Activated naive CD4-positive, alpha-beta T cell treated with anti-CD3 and anti-CD28 coated beads, Interleukin-2, amount 10 ng/mL, durations not matched to agents 7 days and 5 days (primary cell): Measurements from ENCODE around the gene PAFAH1B2.
"Not testable (repeated sequence)": the region's sequence is repeated elsewhere in the genome, so short reads cannot be mapped to it uniquely, and the experiment has no call there.

Source experiments
- CTCF ChIA-PET: fragments of 350-600 bp; sonication (Branson Sonifier 250); formaldehyde crosslinking; loops from one replicate; lab custom pipeline; 2021; ENCODE audit warnings: antibody characterized with exemption; lab: Charles Lee
- DNase-seq: peaks from one replicate; pipeline ENCODE4 v3.0.0-alpha.2; 2020
- H3K27ac Mint-ChIP-seq: one replicate; pipeline ENCODE4 v1.8.0; 2021; ENCODE audit warnings: mild to moderate bottlenecking, moderate library complexity, mixed read lengths
- H3K27me3 Mint-ChIP-seq: one replicate; pipeline ENCODE4 v1.8.0; 2021; ENCODE audit warnings: mild to moderate bottlenecking, mixed read lengths
- H3K36me3 Mint-ChIP-seq: one replicate; pipeline ENCODE4 v1.8.0; 2021; ENCODE audit warnings: mixed read lengths
- H3K4me1 Mint-ChIP-seq: one replicate; pipeline ENCODE4 v1.8.0; 2021; ENCODE audit warnings: mixed read lengths
- H3K4me3 Mint-ChIP-seq: one replicate; pipeline ENCODE4 v1.8.0; 2021; ENCODE audit warnings: mild to moderate bottlenecking, moderate library complexity, mixed read lengths
- H3K9me3 Mint-ChIP-seq: one replicate; pipeline ENCODE4 v1.8.0; 2021; ENCODE audit warnings: mixed read lengths

The PAFAH1B2 gene

DNA sequence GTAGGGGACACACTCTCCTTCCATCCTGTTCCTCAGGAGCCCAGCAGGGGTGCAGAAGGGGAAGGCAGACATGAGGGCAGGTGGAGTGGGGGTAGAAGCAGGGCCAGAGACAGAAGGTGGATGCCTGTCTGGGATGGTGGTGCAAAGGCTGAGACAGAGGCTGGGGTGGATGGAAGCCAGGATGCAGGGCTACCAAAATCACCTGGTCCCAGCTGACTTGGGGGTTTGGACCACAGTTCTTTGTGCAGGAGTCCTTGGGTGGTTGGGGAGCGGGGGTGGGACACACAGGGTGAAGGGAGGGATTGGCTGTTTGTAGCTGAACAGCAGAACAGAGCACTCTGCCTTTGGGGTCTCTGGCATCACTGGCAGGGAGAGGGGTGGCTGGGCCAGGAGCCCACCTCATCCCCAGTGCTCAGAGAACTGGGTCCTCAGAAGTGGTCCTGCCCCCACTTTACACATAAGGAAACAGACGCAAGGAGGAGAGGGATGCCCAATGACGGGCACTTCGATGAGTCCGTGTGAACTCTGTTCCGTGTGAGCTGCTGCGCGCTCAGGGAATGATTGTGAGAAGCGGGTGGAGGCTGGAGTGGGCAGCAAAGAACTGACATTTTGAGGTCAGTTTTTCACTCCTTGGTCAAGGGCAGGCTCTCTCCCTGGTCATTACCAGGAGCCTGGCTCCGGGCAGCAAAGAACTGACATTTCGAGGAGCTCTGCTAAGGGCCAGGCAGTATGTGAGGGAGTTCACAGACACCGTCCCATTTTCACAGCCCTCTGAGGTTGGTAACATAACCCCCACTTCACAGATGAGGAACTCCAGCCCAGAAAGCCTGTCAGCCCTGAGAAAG, 56.9 kb downstream of the PAFAH1B2 start:
- no peak for DNase-seq
- Mint-ChIP-seq H3K36me3 (peaks cover 18% of the 10 kb centered on the region), H3K27ac (peak overlapping the region; percentile 15), H3K9me3 (no peaks in the 10 kb centered on the region), H3K27me3 (no peaks in the 10 kb centered on the region), H3K4me3 (no peak overlapping the region), H3K4me1 (no peaks in the 10 kb centered on the region)
- CTCF ChIA-PET: interaction anchor here (1.4 kb wide), 1 partner anchor 22 kb away, joined by 3 read pairs; no protein-coding TSS in a partner anchor

GRCh38 chr11:117201658-117202305, 57.7 kb downstream of the PAFAH1B2 start:
- peaks cover 20% of the 10 kb centered on the region for H3K36me3 Mint-ChIP-seq
- CTCF ChIA-PET: interaction anchor here (1.4 kb wide), 1 partner anchor 22 kb away, joined by 3 read pairs; no protein-coding TSS in a partner anchor

DNA sequence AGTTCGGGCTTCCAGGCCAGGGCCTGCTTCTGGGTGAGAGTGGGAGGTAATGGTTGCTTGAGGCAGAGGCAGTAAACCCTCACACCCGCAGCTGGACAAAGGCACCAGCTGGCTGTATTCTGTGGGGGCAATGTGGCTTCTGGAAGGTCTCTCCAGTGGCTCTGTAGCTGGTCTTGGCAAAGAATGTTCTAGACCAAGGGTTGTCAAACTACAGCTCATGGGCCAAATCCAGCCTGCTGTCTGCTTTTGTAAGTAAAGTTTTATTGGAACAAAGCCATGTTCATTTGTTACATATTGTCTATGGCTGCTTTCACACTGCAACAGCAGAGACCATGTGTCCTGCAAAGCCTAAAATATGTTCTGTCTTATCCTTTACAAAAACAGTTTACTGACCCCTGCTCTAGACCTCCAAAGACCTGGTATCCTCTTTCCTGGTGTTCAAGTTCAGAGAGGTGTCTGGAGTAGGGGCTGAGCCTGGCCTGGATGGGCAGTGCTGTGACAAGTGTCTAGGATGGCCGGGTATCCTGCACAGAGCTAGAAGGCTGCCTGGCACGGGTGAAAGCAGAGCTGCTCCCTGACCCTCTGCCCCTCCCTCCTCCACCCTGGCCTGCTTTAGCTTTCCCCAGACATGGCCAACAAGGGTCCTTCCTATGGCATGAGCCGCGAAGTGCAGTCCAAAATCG, 58.4 kb downstream of the PAFAH1B2 start:
- Mint-ChIP-seq H3K27me3 (no peaks in the 10 kb centered on the region), H3K27ac (peak overlapping the region; percentile 28), H3K36me3 (peaks cover 20% of the 10 kb centered on the region), H3K4me1 (no peaks in the 10 kb centered on the region), H3K9me3 (no peaks in the 10 kb centered on the region), H3K4me3 (no peak overlapping the region)
- no peak for DNase-seq
- CTCF ChIA-PET: no interaction called here

More at GRCh38 chr11:117201658-117202305, 57.7 kb downstream of the PAFAH1B2 start:
- no peak for DNase-seq
- no peaks in the 10 kb centered on the region for H3K9me3 Mint-ChIP-seq
- H3K27ac Mint-ChIP-seq: no peak overlapping the region
- no peaks in the 10 kb centered on the region for H3K4me1 Mint-ChIP-seq
- no peak overlapping the region for H3K4me3 Mint-ChIP-seq
- H3K27me3 Mint-ChIP-seq: no peaks in the 10 kb centered on the region

DNA sequence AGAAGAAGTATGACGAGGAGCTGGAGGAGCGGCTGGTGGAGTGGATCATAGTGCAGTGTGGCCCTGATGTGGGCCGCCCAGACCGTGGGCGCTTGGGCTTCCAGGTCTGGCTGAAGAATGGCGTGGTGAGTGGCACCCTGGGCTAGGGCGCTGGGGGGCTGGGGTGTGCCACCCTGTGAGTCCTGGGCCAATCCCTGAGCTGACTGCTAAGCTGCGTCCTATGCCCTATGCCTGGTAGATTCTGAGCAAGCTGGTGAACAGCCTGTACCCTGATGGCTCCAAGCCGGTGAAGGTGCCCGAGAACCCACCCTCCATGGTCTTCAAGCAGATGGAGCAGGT, 59.0 kb downstream of the PAFAH1B2 start:
- no peak for DNase-seq
- CTCF ChIA-PET: no interaction called here
- no peak overlapping the region for H3K4me3 Mint-ChIP-seq
- peaks cover 20% of the 10 kb centered on the region for H3K36me3 Mint-ChIP-seq
- H3K9me3 Mint-ChIP-seq: no peaks in the 10 kb centered on the region
- H3K27me3 Mint-ChIP-seq: no peaks in the 10 kb centered on the region
- H3K27ac Mint-ChIP-seq: peak overlapping the region; percentile 16
- H3K4me1 Mint-ChIP-seq: no peaks in the 10 kb centered on the region

- peak overlapping the region; percentile 78 for H3K27ac Mint-ChIP-seq
- no peak for DNase-seq
- peaks cover 3% of the 10 kb centered on the region for H3K27me3 Mint-ChIP-seq
- CTCF ChIA-PET: no interaction called here
- no peak overlapping the region for H3K4me3 Mint-ChIP-seq
- no peaks in the 10 kb centered on the region for H3K9me3 Mint-ChIP-seq
- peaks cover 20% of the 10 kb centered on the region for H3K36me3 Mint-ChIP-seq
- H3K4me1 Mint-ChIP-seq: no peaks in the 10 kb centered on the region
Measured at GRCh38 chr11:117204283-117205080, 60.4 kb downstream of the PAFAH1B2 start.

- no peak for DNase-seq
- CTCF ChIA-PET: no interaction called here
- no peaks in the 10 kb centered on the region for H3K9me3 Mint-ChIP-seq
- peak overlapping the region; percentile 37 for H3K27ac Mint-ChIP-seq
- no peak overlapping the region for H3K4me3 Mint-ChIP-seq
- H3K36me3 Mint-ChIP-seq: peaks cover 24% of the 10 kb centered on the region
- peaks cover 3% of the 10 kb centered on the region for H3K27me3 Mint-ChIP-seq
- no peaks in the 10 kb centered on the region for H3K4me1 Mint-ChIP-seq
Measured at GRCh38 chr11:117205211-117205818, 61.2 kb downstream of the PAFAH1B2 start.

DNA sequence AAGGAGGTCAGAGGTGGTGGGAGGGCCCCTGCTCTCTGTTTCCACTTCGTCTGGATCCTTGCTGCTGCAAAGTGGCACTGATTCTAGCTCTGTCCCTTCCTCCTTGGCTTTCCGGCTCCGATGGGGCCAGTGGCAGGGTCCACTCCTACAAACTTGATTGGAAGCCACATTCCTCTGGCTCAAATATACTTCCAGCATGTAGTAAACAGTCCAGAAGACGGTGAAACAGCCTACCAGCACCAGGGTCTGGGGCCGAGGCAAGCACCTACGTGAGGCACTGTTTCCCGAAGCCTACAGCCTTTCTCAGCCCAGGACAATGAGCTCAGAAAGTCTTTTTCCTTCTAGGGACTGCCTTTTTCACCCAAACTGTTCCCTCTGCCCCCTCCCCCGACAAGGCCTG, 62.0 kb downstream of the PAFAH1B2 start:
- H3K4me1 Mint-ChIP-seq, DNase-seq, H3K27me3 Mint-ChIP-seq, H3K4me3 Mint-ChIP-seq, CTCF ChIA-PET, H3K27ac Mint-ChIP-seq, H3K9me3 Mint-ChIP-seq: not testable (repeated sequence)
- peaks cover 30% of the 10 kb centered on the region for H3K36me3 Mint-ChIP-seq

DNA sequence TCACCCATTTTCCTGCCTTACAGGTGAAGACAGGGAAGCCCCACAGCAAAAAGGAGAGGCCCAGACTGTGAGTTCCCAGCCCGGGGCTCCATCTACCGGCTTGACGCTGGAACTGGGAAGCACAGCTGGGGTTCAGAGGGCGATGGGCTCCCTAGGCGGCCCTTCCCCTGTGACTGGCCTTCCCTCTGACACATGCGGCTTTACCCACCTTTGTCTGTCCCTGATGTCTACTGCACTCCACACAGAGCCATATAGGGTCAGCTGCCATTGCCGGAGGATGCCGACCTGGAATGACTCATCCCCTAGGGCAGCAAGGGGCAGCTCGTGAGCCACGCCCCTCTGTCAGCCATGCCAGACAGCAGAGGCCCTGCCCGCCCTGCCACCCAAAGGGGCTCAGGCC, 62.8 kb downstream of the PAFAH1B2 start:
- H3K4me3 Mint-ChIP-seq, DNase-seq, H3K4me1 Mint-ChIP-seq, H3K9me3 Mint-ChIP-seq, H3K27me3 Mint-ChIP-seq, CTCF ChIA-PET, H3K27ac Mint-ChIP-seq: not testable (repeated sequence)
- H3K36me3 Mint-ChIP-seq: peaks cover 35% of the 10 kb centered on the region

GRCh38 chr11:117207481-117207880, 63.4 kb downstream of the PAFAH1B2 start:
- H3K27me3 Mint-ChIP-seq, DNase-seq, H3K27ac Mint-ChIP-seq, H3K4me3 Mint-ChIP-seq, H3K4me1 Mint-ChIP-seq, H3K9me3 Mint-ChIP-seq, CTCF ChIA-PET: not testable (repeated sequence)
- H3K36me3 Mint-ChIP-seq: peaks cover 38% of the 10 kb centered on the region

DNA sequence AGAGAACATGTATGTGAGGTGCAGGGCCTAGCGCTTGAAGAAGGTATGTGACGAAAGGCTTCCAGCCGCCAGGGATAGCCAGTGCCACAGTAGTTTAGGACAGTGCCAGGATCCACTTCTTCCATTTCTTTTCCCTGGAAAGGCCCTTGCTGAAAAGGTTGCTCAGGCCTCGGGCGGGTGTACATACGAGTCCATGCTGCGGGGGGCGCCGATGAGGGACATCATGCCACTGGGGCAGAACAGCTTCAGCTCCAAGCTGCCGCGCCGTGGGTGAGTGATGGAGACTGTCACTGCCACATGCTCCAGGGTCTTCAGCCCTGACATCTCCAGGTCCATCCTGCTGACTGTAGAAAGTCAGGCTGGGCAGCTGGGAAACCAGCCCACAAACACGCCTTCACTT, 64.6 kb downstream of the PAFAH1B2 start:
- H3K27ac Mint-ChIP-seq, H3K4me1 Mint-ChIP-seq, H3K27me3 Mint-ChIP-seq, H3K4me3 Mint-ChIP-seq, H3K9me3 Mint-ChIP-seq, CTCF ChIA-PET, DNase-seq: not testable (repeated sequence)
- peaks cover 44% of the 10 kb centered on the region for H3K36me3 Mint-ChIP-seq

DNA sequence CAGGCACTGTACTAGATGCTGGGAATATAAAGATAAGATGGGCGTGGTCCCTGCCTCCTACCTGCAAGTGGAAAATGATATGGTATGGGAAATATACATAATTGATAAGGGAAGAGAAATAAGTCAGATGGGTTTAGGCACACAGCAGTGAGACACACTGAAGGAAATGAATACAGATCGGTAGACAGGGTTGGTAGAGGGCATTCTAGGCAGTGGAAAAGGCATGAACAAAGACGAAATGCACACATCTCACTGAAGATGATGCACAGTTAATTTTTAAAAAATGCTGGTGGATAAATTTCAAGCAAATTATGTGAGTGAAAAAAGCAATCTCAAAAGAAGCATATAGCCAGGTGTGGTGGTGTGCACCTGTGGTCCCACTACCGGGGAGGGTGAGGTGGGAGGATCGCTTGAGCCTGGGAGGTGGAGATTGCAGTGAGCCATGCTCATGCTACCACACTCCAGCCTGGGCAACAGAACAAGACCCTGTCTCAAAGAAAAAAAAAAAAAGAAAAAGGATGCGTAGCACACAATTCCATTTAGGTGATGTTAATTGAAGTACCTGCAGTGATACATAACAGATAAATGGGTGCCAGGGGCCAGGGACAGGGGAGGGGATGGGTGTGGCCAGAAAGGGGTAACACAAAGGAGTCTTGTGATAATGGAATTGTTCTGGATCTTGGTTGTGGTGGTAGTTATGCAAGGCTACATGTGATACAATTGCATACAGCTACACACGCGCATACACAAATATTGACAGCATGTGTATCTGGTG, 65.5 kb downstream of the PAFAH1B2 start:
- H3K36me3 Mint-ChIP-seq: peaks cover 45% of the 10 kb centered on the region
- H3K4me3 Mint-ChIP-seq, H3K27ac Mint-ChIP-seq, H3K9me3 Mint-ChIP-seq, CTCF ChIA-PET, H3K4me1 Mint-ChIP-seq, H3K27me3 Mint-ChIP-seq, DNase-seq: not testable (repeated sequence)

GRCh38 chr11:117210620-117211019, 66.5 kb downstream of the PAFAH1B2 start:
- Mint-ChIP-seq H3K4me3 (no peak overlapping the region), H3K9me3 (no peaks in the 10 kb centered on the region), H3K4me1 (no peaks in the 10 kb centered on the region), H3K27me3 (peaks cover 3% of the 10 kb centered on the region), H3K27ac (no peak overlapping the region), H3K36me3 (peaks cover 40% of the 10 kb centered on the region)
- DNase-seq: no peak
- CTCF ChIA-PET: interaction anchor here (0.7 kb wide), 1 partner anchor 32 kb away, joined by 3 read pairs; the partner anchor contains the start of gene SIDT2
